HG03175 (cell line): ENCODE results near the gene PAGR1.
A peak's percentile ranks its signal among the peaks of the same experiment; 100 is the strongest.
"Not testable (repeated sequence)": the region's sequence is repeated elsewhere in the genome, so short reads cannot be mapped to it uniquely, and the experiment has no call there.

Experiments
- ATAC-seq: cut with Tn5 transposase; IDR thresholded peaks from one replicate; pipeline ENCODE4 v1.9.1; 2021; ENCODE audit warnings: mild to moderate bottlenecking, moderate library complexity; ENCODE audit not compliant: unreplicated experiment

The PAGR1 gene

DNA sequence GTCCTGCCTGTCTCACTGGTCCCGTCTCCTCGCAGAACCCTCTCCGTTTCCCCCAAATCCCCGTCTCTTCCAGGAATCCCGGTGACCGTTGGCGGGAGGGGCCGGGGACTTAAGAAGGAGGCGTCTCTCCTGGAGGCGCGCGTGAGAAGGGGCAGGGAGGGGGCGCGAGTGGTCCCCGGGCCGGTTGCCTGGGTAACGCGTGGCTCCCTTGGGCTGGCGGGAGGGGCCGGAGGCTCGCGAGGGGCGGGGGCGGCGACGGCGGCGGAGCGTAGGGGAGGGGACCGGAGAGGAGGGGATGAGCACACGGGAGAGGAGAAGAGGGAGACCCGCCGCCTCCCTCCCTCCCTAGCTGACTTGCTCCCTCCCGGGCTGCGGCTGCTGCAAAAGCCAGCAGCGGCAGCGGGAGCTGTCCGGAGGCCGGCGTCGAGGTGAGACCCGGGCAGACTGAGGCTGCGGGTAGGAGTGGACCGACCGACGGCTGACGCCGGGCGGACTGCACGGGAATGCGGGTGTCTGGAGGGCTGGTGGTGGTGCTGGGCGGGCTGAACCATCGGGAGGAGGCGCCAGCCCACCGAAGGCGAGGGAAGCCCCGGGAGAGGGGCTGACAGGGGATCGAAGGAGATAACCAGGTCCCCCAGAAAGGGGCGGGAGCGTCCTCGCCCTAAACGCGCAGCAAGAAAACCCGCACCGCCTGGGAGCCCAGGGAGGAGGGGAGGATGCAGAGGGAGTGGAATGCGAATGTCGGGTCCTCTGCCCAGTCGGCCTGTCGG, 3.9 kb upstream of the PAGR1 start, which contains the start of gene PRRT2:
Gene PRRT2 (plus strand): TSS at position 298 of the 770 bp plus-strand sequence. CDS start 862 bp downstream, outside the sequence.
- no peak for ATAC-seq

DNA sequence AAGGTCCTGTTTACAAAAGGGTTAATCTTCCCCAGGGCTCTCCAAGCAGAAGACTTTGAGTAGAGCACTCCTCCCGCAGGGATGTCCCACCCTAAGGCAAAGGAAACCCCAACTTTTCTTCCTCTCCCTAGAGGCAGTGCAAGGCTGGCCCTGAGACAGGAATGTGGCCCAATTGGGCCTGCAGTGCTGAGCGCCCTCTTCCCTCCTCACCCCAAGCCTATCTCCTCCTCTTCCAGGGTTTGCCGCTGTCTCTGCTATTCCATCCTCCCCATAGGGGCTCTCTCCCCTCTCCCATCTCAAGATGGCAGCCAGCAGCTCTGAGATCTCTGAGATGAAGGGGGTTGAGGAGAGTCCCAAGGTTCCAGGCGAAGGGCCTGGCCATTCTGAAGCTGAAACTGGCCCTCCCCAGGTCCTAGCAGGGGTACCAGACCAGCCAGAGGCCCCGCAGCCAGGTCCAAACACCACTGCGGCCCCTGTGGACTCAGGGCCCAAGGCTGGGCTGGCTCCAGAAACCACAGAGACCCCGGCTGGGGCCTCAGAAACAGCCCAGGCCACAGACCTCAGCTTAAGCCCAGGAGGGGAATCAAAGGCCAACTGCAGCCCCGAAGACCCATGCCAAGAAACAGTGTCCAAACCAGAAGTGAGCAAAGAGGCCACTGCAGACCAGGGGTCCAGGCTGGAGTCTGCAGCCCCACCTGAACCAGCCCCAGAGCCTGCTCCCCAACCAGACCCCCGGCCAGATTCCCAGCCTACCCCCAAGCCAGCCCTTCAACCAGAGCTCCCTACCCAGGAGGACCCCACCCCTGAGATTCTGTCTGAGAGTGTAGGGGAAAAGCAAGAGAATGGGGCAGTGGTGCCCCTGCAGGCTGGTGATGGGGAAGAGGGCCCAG, 3.0 kb upstream of the PAGR1 start:
- no peak for ATAC-seq

DNA sequence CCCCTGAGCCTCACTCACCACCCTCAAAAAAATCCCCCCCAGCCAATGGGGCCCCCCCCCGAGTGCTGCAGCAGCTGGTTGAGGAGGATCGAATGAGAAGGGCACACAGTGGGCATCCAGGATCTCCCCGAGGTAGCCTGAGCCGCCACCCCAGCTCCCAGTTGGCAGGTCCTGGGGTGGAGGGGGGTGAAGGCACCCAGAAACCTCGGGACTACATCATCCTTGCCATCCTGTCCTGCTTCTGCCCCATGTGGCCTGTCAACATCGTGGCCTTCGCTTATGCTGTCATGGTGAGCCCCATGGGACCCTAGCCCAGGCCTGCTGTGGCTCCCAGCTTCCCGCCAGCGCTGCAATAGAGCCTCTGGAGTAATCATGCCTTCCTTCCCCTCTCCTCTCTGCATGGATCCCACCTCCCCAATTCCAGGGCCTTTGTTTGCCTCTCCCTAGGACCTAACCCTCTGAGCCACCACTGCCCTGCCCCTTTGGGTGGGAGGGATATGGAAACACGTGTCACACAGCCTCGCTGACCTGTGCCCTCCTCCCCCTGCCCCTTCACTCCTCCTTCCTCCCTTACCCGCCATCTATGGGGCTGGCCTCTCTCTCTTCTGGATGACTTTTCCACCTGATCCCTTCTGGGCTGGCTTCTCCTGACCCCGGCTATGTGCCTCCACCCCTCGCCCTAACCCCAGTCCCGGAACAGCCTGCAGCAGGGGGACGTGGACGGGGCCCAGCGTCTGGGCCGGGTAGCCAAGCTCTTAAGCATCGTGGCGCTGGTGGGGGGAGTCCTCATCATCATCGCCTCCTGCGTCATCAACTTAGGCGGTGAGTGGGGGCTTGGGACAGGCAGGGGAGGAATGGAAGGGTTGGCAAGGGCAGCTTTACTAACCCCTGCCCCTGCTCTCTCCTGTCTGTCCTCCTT, 2.0 kb upstream of the PAGR1 start:
- ATAC-seq = no peak

DNA sequence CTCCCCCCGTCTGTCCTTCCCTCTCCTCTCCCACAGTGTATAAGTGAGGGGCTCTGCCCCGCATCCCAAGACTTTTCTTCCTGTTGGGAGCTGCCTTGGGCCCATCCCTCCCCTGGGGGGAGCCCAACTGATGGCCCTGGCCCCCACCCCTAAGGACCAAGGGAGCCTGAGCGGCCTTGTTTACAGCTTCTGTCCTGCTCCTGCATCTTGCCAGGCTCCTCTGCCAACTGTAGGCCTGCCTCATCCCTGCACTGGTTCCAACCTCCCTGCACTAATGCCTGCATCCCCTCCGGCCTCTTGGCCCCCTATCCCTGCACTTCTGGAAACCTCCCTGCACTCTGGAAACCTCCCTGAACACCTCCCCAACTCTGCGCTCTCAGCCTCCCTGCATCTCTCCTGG, 1.4 kb upstream of the PAGR1 start:
- ATAC-seq = no peak

DNA sequence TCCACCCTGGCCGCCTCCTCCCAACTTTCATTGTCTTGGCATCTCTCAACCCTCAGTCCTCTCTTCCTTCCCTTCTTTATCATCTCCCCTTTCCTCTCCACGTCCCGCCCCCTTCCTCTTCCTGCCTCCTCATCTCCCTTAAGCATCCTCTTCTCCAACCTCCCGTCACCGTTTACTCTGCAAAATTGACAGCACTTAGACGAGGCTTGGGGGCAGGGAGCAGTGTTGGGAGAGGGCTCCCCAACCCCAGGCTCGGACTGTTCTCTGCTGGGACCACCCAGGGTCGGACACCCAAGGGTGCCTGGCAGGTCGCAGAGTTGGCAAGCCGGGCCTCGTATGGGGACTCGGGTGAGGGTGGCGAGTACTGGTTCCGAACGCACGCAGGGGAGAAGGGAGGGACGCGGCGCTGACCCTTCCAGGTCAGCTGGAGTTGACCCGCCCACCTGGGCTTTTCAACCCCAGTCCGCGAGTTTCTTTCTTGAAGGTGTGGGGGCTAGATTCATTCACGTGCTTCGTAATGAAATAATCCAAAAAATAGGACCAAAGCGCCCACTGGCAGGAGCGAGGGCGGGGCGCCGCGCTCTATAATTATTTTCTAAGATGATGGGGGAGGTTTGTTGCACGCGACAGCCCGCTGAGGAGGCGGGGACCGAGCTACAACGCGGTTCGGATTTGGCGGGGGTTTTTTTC, 775 bp upstream of the PAGR1 start:
- no peak for ATAC-seq

DNA sequence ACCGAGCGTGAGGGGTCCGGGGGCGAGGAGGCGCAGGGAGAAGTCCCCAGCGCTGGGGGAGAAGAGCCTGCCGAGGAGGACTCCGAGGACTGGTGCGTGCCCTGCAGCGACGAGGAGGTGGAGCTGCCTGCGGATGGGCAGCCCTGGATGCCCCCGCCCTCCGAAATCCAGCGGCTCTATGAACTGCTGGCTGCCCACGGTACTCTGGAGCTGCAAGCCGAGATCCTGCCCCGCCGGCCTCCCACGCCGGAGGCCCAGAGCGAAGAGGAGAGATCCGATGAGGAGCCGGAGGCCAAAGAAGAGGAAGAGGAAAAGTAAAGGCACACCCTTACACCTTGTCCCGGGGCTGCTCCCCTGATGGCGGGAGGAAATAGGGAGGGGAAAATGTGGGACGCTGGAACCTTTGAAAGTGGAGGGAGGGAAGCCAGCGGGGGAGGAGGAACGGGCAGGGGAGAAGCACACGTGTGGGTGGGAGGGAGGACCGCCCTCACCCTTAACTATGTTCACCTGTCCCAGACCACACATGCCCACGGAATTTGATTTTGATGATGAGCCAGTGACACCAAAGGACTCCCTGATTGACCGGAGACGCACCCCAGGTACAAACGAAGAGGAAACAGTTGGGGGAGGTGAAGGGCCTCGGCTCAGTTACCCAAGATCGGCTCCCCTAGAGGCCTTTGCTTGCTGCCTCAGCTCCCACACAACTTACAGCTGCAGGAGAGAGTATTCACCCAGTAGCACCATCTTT, 916 bp downstream of the PAGR1 start:
- no peak for ATAC-seq

DNA sequence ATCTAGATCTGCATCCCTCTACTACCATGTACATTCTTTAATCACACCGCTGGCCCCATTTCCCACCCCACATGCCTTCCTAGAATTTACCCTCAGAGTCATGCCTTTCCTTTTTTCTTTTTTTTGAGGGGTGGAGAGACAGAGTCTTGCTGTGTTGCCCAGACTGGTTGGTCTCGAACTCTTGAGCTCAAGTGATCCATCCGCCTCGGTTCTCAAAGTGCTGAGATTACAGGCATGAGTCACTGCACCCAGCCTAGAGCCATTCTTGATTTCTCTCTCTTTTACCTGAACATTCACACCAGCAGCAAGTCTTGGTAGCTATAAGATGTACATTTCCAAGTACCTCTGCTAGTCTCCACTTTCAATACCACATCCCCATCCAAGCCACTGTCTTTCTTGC, 2.1 kb downstream of the PAGR1 start:
- ATAC-seq = no peak

DNA sequence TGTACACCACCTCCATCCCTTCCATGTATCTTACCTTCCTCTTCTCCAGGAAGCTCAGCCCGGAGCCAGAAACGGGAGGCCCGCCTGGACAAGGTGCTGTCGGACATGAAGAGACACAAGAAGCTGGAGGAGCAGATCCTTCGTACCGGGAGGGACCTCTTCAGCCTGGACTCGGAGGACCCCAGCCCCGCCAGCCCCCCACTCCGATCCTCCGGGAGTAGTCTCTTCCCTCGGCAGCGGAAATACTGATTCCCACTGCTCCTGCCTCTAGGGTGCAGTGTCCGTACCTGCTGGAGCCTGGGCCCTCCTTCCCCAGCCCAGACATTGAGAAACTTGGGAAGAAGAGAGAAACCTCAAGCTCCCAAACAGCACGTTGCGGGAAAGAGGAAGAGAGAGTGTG, 3.6 kb downstream of the PAGR1 start:
- no peak for ATAC-seq

DNA sequence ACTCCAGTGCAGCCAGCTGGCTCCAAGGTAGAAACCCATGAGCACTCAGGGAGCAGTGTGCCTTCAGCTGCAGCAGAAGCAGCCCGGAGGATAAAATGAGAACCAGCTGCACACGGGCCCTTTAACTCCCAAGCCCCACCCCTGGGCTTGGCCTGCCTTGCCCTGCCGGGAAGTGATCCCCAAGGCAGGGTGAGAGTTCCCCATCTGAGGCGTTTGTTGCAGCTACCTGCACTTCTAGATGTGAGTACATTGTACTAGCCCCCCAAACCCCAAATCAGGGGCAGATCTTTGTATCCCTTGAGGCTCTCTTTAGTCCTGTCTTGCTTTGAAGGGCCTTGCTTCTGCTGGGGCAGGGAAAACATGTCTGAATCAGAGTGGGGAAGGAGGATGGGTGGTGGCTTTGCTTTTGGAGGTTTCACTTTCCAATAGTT, 4.3 kb downstream of the PAGR1 start, which contains the start of gene MVP:
Gene MVP (plus strand): TSS at position 192 of the 431 bp plus-strand sequence. CDS start 10,088 bp downstream, outside the sequence.
- no peak for ATAC-seq

DNA sequence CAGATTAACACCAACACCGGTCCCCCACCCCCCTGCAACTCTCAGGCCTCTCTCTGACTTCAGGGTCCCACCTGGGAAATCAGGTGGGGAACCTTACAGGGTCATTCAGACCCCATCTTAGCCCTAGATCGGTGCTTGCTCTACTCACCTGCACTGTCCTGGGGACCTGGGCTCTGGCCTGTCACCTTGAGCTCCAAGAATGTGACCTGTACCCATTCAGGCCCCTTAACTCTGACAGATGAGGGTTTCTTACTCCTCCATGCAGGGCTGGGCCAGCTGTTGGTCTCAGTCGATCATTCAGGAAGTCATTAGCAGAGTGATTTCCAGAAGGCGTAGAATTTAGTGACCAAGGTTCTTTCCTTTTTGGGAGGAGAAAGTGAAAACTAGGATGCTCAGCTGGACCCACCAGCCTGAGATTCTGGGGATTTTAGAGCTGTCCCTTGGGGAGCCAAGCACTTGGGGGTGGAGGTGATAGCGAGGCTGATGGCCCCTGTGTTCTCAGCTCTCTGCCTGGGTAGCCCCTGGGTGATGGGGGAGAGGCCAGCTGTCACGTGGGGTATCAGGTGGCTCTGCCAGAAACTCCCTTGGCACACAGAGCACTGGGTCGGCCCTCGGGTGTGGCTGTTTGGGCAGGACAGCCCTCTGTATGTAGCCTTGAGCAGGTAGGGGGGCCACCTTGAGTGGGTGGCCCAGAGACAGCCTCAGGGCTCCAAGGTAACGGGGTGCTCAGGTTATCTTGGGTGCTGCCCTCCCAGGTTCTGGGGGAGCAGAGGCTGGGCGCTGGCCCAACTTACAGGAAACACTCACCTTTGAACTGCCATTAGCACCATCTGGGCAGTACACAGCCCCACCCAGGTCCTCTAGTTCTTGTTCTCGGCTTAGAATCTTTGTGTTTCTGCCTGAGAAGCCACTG, 5.0 kb downstream of the PAGR1 start:
- peak; percentile 51 for ATAC-seq

DNA sequence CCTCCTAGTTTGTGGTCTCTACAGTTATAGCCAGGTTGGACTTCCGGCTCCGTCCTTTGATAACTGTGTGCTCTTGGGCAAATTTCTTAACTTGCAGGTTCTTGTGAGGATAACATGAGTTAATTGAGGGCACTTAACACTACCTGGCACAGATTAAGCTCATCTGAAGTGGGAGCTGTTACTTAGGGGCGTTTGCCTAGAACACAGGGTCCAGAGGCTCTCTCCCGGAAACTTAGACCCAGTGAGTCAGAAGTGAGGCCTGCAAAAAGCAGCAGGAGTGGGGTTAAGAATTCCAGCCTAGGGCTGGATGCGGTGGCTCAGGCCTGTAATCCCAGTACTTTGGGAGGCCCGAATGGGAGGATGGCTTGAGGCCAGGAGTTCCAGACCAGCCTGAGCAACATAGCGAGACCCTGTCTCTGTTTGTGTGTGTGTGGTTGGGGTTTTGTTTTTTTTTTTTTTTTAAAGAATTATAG, 5.7 kb downstream of the PAGR1 start:
- no peak for ATAC-seq

DNA sequence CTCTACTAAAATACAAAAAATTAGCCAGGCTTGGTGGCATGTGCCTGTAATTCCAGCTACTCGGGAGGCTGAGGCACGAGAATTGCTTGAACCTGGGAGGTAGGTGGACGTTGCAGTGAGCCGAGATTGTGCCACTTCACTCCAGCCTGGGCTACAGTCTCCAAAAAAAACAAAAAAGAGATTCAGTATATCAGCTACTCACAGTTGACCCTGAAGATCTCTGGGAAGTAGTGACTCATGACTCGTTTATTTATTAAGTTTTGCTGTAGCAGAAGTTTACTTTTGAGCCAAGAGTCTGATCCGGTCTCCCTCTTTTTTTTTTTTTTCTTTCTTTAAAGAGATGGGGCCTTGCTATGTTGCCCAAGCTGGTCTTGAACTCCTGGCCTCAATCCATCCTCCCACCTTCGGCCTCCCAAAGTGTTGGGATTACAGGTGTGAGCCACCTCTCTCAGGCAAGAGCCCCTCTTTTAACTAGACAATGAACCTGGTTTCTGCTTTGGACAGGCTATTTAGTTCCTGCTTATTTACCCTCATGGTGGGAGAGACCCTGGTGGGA, 8.7 kb downstream of the PAGR1 start:
- no peak for ATAC-seq

DNA sequence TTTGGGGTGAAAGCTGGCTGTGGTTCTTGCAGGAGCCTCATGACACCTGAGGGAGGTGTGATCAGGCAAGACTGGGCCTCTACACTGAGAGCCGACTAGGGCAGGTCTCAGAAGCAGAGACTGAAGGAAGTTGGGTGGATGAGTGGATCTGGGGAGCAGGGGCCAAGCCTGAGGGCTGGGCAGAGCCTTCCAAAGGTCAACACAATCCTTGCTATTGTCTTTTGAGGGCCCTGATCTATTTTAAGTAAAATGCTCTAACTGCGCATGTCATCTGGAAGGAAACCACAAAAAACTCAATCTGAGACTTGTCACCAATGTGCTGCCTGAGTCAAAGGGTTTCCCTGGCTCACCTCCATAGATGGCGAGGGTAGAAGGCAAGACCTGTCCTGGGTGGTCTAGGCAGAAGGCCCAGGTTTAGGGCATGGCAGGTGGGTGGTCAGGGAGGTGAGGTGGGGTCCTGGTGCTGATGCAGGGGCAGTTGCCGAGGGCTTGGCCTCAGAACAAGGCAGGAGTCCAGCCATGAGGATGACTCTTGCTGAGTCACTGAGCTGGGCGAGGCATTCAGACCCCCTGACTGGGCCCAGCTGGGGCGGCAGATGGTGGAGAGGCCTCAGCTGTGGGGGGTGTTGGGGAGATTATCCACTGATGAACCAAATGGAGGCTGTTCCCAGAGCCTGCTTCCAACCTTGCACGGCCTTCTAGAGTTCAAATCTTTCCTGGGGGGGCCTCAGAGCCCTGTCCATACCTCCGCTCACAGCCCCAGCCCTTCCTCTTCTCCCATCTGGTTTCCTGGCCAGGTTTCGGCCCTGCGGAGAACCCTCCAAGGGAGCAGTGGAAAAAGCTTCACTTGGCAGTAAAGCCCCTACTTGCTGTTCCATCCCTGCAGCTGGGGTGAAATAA, 9.4 kb downstream of the PAGR1 start:
- ATAC-seq = no peak

DNA sequence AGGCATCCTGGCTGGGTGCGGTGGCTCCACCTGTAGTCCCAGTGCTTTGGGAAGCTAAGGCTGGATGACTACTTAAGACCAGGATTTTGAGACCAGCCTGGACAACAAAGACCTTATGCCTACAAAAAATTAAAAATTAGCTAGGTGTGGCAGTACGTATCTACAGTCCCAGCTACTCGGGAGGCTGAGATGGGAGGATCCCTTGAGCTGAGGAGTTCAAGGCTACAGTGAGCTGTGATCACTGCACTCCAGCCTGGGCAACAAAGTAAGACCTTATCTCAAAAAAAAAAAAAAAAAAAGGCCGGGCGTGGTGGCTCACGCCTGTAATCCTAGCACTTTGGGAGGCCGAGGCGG, 10.4 kb downstream of the PAGR1 start:
- ATAC-seq = no peak

DNA sequence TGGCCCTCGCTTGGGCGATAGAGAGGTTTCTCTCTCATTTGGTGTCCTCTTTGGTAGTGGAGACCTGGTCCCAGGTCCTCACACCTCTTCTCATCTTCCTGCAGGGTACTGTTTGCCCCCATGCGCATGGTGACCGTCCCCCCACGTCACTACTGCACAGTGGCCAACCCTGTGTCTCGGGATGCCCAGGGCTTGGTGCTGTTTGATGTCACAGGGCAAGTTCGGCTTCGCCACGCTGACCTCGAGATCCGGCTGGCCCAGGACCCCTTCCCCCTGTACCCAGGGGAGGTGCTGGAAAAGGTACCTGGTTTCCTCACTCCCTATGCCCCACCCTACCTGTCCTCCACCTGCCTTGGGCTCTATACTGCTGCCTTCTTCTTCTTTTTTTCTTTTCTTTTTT, 14.8 kb downstream of the PAGR1 start:
- no peak for ATAC-seq

DNA sequence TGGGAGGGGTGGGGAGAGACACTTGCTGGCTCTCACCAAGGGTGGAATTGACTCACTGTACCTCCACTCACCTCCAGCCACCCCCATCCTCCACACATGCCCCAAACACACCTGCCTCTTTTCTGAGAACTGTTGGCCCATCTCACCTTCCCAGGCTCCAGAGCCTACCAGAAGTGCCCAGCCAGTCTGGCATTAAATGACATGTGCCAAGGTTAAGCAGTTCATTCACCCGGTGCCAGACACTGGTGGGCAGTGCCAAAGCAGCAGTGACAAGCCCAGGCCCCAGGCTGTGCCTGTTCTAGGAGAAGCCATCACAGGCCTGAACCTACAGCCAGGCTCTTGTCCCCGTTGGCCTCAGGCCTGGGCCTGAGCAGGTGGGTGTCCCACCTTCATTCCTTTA, 15.5 kb downstream of the PAGR1 start:
- no peak for ATAC-seq

DNA sequence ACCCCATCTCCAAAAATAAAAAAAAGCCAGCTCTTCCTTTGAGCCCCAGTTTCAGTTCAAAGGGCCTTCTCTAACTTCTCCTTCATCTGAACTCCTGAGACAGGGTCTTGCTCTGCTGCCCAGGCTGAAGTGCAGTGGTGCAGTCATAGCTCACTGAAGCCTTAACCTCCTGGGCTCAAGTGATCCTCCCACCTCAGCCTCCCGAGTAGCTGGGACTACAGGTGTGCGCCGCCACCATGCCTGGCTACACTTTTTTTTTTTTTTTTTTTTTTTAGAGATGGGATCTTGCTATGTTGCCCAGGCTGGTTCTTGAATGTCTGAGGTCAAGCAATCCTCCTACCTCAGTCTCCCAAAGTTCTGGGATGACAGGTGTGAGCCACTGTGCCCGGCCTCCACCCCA, 17.3 kb downstream of the PAGR1 start:
- not testable (repeated sequence) for ATAC-seq
